Astrocyte (in vitro differentiated cells and primary cell): Measurements from ENCODE around the gene EPS15. TPM values are rescaled to one million over a fixed set of nuclear protein-coding genes. Genes with fewer than 3 reads are reported as not detected.

ENCODE experiments used
- DNase-seq: peaks from one replicate; pipeline ENCODE4 v3.0.0-alpha.2; 2010; ENCODE audit warnings: low read depth
- FAIRE-seq: peaks from 2 replicates; lab custom pipeline; 2011; peaks lifted over from hg19 to GRCh38; lab: Jason Lieb, UNC
- H2AFZ ChIP-seq: 2 replicates; pipeline ENCODE4 v1.6.0; 2012; ENCODE audit warnings: low read depth, low read length, inconsistent platforms
- H3K27ac ChIP-seq: 2 replicates; pipeline ENCODE4 v1.5.1; 2011; ENCODE audit warnings: low read depth, low read length, inconsistent platforms
- H3K27me3 ChIP-seq: 2 replicates; pipeline ENCODE4 v1.6.0; 2011; ENCODE audit warnings: low read length, inconsistent platforms; ENCODE audit not compliant: insufficient read depth
- H3K36me3 ChIP-seq: 2 replicates; pipeline ENCODE4 v1.5.1; 2011; ENCODE audit warnings: low read length, inconsistent platforms; ENCODE audit not compliant: insufficient read depth
- H3K4me1 ChIP-seq: 2 replicates; pipeline ENCODE4 v1.5.1; 2011; ENCODE audit warnings: low read length, inconsistent platforms; ENCODE audit not compliant: insufficient read depth
- H3K4me2 ChIP-seq: 2 replicates; pipeline ENCODE4 v1.6.0; 2012; ENCODE audit warnings: low read length, inconsistent platforms
- H3K4me3 ChIP-seq: 2 replicates; pipeline ENCODE4 v1.5.1; 2011; ENCODE audit warnings: low read depth, mild to moderate bottlenecking, low read length, inconsistent platforms; ENCODE audit not compliant: insufficient read depth
- H3K79me2 ChIP-seq: 2 replicates; pipeline ENCODE4 v1.6.0; 2012; ENCODE audit warnings: mild to moderate bottlenecking, low read length, inconsistent platforms; ENCODE audit not compliant: insufficient read depth
- H3K9ac ChIP-seq: 2 replicates; pipeline ENCODE4 v1.6.0; 2012; ENCODE audit warnings: mild to moderate bottlenecking, low read length, inconsistent platforms
- H3K9me3 ChIP-seq: 2 replicates; pipeline ENCODE4 v1.5.1; 2012; ENCODE audit warnings: low read depth, mild to moderate bottlenecking, low read length, inconsistent platforms; ENCODE audit not compliant: insufficient read depth
- H4K20me1 ChIP-seq: 2 replicates; pipeline ENCODE4 v1.6.0; 2012; ENCODE audit warnings: low read length, inconsistent platforms; ENCODE audit not compliant: insufficient read depth
- H3K27ac Mint-ChIP-seq: one replicate; pipeline ENCODE4 v1.8.0; 2021; ENCODE audit warnings: mild to moderate bottlenecking, mixed read lengths; ENCODE audit not compliant: unreplicated experiment
- H3K27me3 Mint-ChIP-seq: one replicate; pipeline ENCODE4 v1.8.0; 2021; ENCODE audit warnings: low read depth, mixed read lengths; ENCODE audit not compliant: unreplicated experiment
- H3K36me3 Mint-ChIP-seq: one replicate; pipeline ENCODE4 v1.8.0; 2021; ENCODE audit warnings: low read depth, mixed read lengths; ENCODE audit not compliant: unreplicated experiment
- H3K4me1 Mint-ChIP-seq: one replicate; pipeline ENCODE4 v1.8.0; 2021; ENCODE audit warnings: low read depth, mixed read lengths; ENCODE audit not compliant: unreplicated experiment
- H3K4me3 Mint-ChIP-seq: one replicate; pipeline ENCODE4 v1.8.0; 2021; ENCODE audit warnings: mild to moderate bottlenecking, moderate library complexity, mixed read lengths; ENCODE audit not compliant: unreplicated experiment
- H3K9me3 Mint-ChIP-seq: one replicate; pipeline ENCODE4 v1.8.0; 2021; ENCODE audit warnings: mild to moderate bottlenecking, mixed read lengths; ENCODE audit not compliant: unreplicated experiment
- EZH2 ChIP-seq: IDR thresholded peaks from 2 replicates; pipeline ENCODE4 v1.6.1; 2012; ENCODE audit warnings: mild to moderate bottlenecking, low read length, inconsistent platforms; ENCODE audit not compliant: insufficient read depth
- total RNA-seq: library from RNA; stranded (reverse); gene quantifications from 2 replicates; pipeline ENCODE4 v1.2.1, GENCODE V29; 2021
- TF ChIP-seq, protein P1 (sequence below): IDR thresholded peaks from 2 replicates; pipeline ENCODE4 v1.5.1; 2011; ENCODE audit warnings: low read depth, mild to moderate bottlenecking, inconsistent platforms, low read length, moderate library complexity; ENCODE audit not compliant: insufficient read depth

EPS15 gene
- total RNA-seq, 1 donor from 2014 or later: 70.6 TPM

DNA sequence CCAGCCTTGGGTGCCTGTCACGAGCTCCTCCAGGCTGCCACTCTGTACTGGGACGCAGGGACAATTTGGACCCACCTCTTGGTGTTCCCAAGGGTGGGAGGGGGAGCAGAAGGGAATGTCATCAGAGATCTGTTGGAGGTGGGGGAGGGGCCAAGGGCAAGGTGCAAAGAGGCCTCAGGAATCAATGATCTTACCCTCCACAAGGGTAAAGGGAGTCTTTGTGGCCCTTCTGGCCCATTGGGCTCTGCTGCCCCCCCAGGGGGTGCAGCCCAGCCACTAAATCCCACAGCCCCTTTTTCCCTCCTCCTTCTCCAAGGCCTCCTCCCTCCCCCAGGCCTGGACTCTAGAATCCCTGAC, 197.2 kb downstream of the EPS15 start:
- Mint-ChIP-seq H3K36me3 (no peaks in the 10 kb centered on the region), H3K27me3 (peaks cover 13% of the 10 kb centered on the region), H3K4me3 (no peak overlapping the region), H3K9me3 (peaks cover 3% of the 10 kb centered on the region), H3K27ac (no peak overlapping the region), H3K4me1 (peaks cover 1% of the 10 kb centered on the region)
- H3K4me2 ChIP-seq: no peak overlapping the region
- H3K9me3 ChIP-seq: no peaks in the 10 kb centered on the region
- no peak for FAIRE-seq
- no peaks in the 10 kb centered on the region for H3K4me1 ChIP-seq
- no peak overlapping the region for H3K27ac ChIP-seq
- no peaks in the 10 kb centered on the region for H3K27me3 ChIP-seq
- TF ChIP-seq, protein P1, sequence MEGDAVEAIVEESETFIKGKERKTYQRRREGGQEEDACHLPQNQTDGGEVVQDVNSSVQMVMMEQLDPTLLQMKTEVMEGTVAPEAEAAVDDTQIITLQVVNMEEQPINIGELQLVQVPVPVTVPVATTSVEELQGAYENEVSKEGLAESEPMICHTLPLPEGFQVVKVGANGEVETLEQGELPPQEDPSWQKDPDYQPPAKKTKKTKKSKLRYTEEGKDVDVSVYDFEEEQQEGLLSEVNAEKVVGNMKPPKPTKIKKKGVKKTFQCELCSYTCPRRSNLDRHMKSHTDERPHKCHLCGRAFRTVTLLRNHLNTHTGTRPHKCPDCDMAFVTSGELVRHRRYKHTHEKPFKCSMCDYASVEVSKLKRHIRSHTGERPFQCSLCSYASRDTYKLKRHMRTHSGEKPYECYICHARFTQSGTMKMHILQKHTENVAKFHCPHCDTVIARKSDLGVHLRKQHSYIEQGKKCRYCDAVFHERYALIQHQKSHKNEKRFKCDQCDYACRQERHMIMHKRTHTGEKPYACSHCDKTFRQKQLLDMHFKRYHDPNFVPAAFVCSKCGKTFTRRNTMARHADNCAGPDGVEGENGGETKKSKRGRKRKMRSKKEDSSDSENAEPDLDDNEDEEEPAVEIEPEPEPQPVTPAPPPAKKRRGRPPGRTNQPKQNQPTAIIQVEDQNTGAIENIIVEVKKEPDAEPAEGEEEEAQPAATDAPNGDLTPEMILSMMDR: no peak
- TF ChIP-seq EZH2: no peak
- H3K9ac ChIP-seq: no peak overlapping the region
- H3K79me2 ChIP-seq: no peaks in the 10 kb centered on the region
- no peak overlapping the region for H2AFZ ChIP-seq
- no peak overlapping the region for H3K4me3 ChIP-seq
- H4K20me1 ChIP-seq: no peaks in the 10 kb centered on the region
- no peaks in the 10 kb centered on the region for H3K36me3 ChIP-seq
- no peak for DNase-seq

DNA sequence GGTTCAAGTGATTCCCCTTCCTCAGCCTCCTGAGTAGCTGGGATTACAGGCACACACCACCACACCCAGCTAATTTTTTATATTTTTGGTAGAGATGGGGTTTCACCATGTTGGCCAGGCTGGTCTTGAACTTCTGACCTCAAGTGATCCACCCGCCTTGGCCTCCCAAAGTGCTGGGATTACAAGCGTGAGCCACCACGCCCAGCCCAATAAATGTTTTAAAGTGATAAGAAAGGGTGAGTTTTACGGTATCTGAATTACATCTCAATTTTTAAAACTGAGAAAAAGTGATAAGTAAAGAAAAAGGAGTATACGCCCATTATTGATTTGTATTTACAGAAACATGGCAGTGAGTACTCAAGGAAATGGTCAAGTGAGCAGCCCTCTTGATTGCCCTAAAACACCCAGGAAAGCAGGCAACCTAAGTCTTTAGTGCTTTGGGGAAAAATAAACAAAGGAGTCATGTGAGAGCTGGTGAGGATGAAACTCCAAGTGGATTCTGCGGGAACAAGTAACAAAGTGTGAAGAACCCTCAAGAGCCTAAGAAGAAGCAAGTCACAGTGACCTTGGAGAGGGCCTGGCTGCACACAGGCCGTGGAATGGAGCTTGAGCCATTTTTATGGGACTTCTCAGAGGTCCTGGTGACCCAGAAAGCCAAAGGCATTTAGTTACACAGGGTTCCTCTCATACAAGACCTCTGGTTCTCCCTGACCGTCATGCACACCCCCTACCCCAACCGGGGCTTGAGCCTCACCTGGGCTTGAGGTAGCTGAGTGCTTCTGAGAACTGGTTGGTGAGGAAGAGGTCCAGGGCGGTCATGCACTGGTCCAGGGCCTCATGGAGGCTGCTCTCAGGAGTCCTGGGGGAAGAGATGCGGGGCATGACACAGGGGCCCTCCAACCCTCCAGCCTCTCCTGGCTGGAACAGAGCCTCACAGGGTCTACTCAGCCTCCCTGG, 197.8 kb downstream of the EPS15 start:
- Mint-ChIP-seq H3K27me3 (peaks cover 8% of the 10 kb centered on the region), H3K27ac (no peak overlapping the region), H3K4me3 (no peak overlapping the region), H3K36me3 (no peaks in the 10 kb centered on the region), H3K4me1 (peaks cover 6% of the 10 kb centered on the region), H3K9me3 (peaks cover 3% of the 10 kb centered on the region)
- no peak overlapping the region for H3K9ac ChIP-seq
- FAIRE-seq (no peak), DNase-seq (no peak)
- H3K4me2 ChIP-seq: no peak overlapping the region
- no peaks in the 10 kb centered on the region for H3K27me3 ChIP-seq
- H3K4me1 ChIP-seq: no peaks in the 10 kb centered on the region
- no peak overlapping the region for H3K4me3 ChIP-seq
- H4K20me1 ChIP-seq: no peaks in the 10 kb centered on the region
- no peak overlapping the region for H2AFZ ChIP-seq
- H3K36me3 ChIP-seq: no peaks in the 10 kb centered on the region
- H3K9me3 ChIP-seq: no peaks in the 10 kb centered on the region
- H3K27ac ChIP-seq: no peak overlapping the region
- no peaks in the 10 kb centered on the region for H3K79me2 ChIP-seq
- TF ChIP-seq EZH2: no peak
- TF ChIP-seq, protein P1: no peak

DNA sequence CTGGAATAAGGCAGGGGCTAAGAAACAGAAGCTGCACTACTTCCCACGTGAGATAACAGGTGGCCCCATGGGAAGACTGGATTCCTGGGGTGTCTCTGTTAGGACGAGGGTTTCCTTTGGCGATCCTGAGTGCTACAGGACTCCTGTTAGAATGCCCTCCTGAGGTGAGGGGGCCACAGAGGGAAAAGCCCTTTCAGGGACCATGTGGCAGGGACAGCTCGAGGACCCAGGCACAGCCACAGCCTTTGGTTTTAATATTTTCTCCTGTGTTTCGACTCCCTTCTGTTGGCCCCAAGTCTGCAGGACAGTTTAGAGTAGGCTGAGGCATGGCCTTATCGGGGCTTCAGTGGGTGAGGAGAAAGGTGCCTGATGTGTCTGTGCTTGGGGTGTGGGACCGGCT, 201.3 kb downstream of the EPS15 start:
- Histone ChIP-seq H3K4me2 (no peak overlapping the region), H3K9ac (no peak overlapping the region), H3K36me3 (no peaks in the 10 kb centered on the region), H3K27ac (no peak overlapping the region), H3K4me1 (peaks cover 13% of the 10 kb centered on the region), H3K27me3 (no peaks in the 10 kb centered on the region), H4K20me1 (no peaks in the 10 kb centered on the region), H3K4me3 (no peak overlapping the region), H3K9me3 (no peaks in the 10 kb centered on the region), H3K79me2 (no peaks in the 10 kb centered on the region), H2AFZ (no peak overlapping the region)
- no peak overlapping the region for H3K4me3 Mint-ChIP-seq
- H3K4me1 Mint-ChIP-seq: peaks cover 19% of the 10 kb centered on the region
- H3K36me3 Mint-ChIP-seq: no peaks in the 10 kb centered on the region
- no peaks in the 10 kb centered on the region for H3K9me3 Mint-ChIP-seq
- FAIRE-seq (no peak), DNase-seq (no peak)
- no peak overlapping the region for H3K27ac Mint-ChIP-seq
- H3K27me3 Mint-ChIP-seq: peaks cover 3% of the 10 kb centered on the region
- no peak for TF ChIP-seq EZH2
- TF ChIP-seq, protein P1: no peak
